T-helper 9 cell (primary cell): Measurements from ENCODE around the gene ARHGAP9.
"Not testable (repeated sequence)": the region's sequence is repeated elsewhere in the genome, so short reads cannot be mapped to it uniquely, and the experiment has no call there.

Experiments
- DNase-seq: peaks from one replicate; pipeline ENCODE4 v3.0.0-alpha.2; 2020

ARHGAP9 gene

DNA sequence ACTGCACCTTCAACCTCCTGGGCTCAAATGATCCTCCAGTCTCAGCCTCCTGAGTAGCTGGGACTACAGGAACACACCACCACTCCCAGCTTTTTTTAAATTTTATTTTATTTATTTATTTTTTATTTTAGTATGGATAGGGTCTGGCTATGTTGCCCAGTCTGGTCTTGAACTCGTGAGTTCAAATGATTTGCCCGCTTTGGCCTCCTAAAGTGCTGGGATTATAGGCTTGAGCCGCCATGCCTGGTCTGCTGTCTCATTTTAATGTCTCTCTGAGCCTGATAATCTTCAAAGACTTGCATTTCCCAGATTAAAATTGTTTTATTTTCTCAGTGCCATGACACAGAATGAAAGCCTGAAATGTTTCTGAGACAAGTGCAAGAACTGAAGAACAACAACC, 46.3 kb downstream of the ARHGAP9 start:
- no peak for DNase-seq

DNA sequence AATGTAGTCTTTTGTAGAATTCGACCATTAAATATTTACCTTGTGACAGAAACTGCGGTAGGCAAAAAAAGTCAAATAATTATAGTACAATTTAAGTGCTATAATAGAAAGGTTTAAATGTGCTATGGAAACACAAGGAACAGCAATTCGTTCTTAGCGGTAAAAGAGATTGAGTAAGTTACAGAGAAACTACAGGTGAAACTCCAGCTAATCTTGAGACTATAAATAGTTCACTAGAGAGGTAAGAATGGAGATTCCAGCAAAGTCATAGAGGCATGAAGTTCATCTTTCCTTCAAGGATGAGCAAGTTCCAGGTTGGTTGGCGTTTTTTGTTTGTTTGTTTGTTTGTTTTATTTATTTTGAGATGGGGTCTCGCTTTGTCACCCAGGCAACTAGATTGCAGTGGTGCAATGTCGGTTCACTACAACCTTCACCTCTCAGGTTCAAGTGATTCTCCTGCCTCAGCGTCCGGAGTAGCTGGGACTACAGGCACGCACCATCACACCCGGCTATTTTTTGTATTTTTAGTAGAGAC, 47.9 kb downstream of the ARHGAP9 start:
- no peak for DNase-seq

DNA sequence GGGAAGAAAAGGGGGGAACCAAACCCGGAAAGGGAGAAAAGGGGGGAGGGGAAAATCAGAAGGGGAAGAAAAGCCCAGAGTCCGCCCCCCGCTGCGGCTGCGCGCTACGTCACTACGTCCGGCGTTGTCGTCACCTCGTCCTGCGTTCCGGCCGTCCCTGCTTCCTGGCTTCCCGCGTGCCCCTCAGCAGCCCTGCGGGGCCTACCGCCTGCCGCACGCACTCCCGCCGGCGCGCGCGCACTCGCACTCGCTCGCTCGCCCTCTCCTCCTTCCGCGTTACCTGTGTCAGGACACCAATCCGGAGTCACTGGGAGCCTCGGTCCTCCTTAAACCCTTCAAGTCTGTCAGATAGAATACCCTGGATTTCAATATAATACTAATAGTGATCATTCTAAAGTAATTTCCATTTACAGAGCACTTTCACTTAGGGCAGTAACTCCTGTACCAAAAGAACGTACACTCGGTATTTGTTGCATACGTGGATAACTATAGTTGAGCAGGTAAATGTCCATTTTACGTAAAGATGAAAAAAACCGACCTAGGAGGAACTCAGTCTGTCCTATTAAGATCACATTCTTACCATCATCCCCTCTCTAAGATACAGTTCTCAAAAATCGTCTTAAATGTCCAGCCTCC, 48.6 kb downstream of the ARHGAP9 start, which contains the start of gene R3HDM2:
R3HDM2 (minus strand) TSS at position 113 of the 636 bp plus-strand sequence. CDS start 120,615 bp downstream, outside the sequence.
- DNase-seq: peak; percentile 92

DNA sequence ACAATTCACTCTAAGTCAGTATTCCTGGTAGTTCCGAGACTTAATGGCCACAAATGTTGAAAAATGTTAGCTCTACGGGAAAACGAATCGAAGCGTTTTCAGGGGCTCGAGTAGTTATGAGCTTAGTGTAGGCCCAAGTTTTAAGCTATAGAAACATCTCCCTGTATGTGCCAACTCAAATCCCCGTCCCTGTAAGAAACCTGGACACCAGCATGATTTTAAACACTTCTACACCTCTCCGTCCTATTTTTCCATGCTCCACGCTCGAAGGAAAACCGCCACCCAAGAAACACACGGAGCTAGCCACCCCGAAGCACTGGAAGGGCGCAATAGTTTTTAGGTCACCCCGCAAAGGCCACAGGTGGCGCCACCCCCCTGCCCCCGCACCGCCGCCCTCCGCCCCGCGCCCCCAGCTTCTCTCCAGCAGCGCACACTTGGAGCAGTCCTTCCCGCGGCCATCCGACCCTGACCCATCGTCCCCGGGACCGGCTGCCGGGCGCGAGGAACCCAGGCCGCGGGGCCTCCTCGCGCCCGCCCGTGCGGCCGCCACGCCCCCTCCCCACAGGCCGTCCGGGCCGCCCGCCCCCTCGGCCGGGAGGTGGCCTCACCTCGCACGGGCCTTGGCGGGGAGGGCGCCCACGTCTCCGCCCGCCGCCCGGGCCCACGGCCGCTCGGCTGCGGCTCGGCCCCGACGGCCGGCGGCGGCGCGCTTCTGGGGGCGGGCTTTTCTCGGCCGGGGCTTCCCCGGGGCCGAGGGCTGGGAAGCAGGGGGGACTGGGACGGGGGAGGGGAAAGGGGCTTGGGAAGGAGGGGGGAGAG, 49.3 kb downstream of the ARHGAP9 start:
- no peak for DNase-seq

DNA sequence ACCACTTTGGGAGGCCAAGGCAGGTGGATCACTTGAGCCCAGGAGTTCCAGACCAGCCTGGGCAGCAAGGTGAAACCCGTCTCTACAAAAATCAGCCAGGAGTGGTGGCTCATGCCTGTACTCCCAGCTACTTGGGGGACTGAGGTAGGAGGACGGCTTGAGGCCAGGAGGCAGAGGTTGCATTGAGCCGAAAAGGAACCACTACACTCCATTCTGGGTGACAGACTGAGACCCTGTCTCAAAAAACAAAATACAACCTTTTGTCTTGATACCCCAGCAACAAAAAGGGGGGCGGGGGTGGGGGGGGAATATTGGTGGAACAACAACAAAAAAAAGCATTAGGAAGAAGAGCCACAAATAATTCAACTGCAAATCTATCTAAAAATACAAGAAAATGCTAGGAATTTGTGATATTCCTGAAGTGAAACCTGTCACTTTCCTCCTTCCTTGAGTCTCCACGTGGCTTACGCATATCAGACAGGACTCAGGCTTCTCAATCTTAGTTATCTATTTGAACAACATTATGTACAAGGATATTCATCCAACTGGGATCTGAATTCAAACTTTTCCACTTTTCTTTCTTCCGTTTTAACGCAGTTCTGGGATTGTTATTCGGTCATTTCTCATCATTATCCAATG, 50.1 kb downstream of the ARHGAP9 start:
- no peak for DNase-seq

DNA sequence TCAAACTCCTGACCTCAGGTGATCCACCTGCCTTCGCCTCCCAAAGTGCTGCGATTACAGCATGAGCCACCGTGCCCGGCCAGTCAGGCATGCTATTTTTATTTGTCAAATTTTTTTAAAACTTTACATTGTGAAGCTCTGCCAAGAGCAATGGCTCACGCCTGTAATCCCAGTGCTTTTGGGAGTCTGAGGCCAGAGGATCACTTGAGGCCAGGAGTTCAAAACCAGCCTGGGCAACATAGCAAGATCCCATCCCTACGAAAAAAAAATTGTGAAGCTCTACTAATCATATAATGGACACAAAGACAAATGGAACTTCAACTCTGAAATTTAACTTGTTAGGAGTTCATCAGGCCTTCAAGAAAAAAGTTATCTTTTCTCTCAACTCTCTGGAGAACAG, 50.7 kb downstream of the ARHGAP9 start:
- DNase-seq: no peak

DNA sequence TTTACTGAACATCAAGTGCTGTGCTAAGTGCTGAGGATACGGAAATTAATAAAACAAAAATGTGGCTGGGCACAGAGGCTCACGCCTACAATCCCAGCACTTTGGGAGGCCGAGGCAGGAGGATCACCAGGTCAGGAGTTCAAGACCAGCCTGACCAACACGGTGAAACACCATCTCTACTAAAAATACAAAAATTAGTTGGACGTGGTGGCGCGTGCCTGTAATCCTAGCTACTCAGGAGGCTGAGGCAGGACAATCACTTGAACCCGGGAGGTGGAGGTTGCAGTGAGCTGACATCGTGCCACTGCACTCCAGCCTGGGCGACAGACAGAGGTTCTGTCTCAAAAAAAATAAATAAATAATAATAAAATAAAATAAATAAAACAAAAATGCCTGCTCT, 52.7 kb downstream of the ARHGAP9 start:
- not testable (repeated sequence) for DNase-seq
